GM23338 (cell line): ENCODE results near the gene IQGAP2. TPM values are rescaled to one million over a fixed set of nuclear protein-coding genes. Genes with fewer than 3 reads are reported as not detected.

Experiments
- ATAC-seq: fragments of 200-7000 bp; cut with Tn5 transposase; 3 replicates; pipeline ENCODE4 v1.9.1; 2020
- DNase-seq: peaks from one replicate; pipeline ENCODE4 v3.0.0-alpha.2; 2015; ENCODE audit warnings: low spot score
- H2AFZ ChIP-seq: fragments of 200-600 bp; sonication (generic); 2 replicates; pipeline ENCODE4 v1.8.0; 2016; ENCODE audit warnings: antibody characterized with exemption, mild to moderate bottlenecking, moderate library complexity
- H3F3A ChIP-seq: fragments of 200-600 bp; sonication (generic); replicated peaks from 2 replicates; pipeline ENCODE4 v1.8.0; 2017; ENCODE audit warnings: antibody characterized with exemption, mixed run types, low read depth
- H3K27ac ChIP-seq: fragments of 200-600 bp; sonication (generic); 2 replicates; pipeline ENCODE4 v1.6.1; 2016; ENCODE audit warnings: low read depth
- H3K27me3 ChIP-seq: fragments of 200-600 bp; sonication (generic); 2 replicates; pipeline ENCODE4 v1.8.0; 2016; ENCODE audit warnings: mild to moderate bottlenecking, mixed run types, moderate library complexity; ENCODE audit not compliant: insufficient read depth
- H3K36me3 ChIP-seq: fragments of 200-600 bp; sonication (generic); 2 replicates; pipeline ENCODE4 v1.8.0; 2016; ENCODE audit warnings: mild to moderate bottlenecking; ENCODE audit not compliant: insufficient read depth
- H3K4me1 ChIP-seq: fragments of 200-600 bp; sonication (generic); 2 replicates; pipeline ENCODE4 v1.8.0; 2016; ENCODE audit warnings: mild to moderate bottlenecking, moderate library complexity; ENCODE audit not compliant: insufficient read depth
- H3K4me2 ChIP-seq: fragments of 200-600 bp; sonication (generic); 2 replicates; pipeline ENCODE4 v1.7.1; 2017; ENCODE audit warnings: mixed run types
- H3K4me3 ChIP-seq: fragments of 200-600 bp; sonication (generic); 2 replicates; pipeline ENCODE4 v1.6.1; 2016; ENCODE audit warnings: mixed run types
- H3K79me2 ChIP-seq: fragments of 200-600 bp; sonication (generic); replicated peaks from 2 replicates; pipeline ENCODE4 v1.8.0; 2017; ENCODE audit warnings: mild to moderate bottlenecking; ENCODE audit not compliant: insufficient read depth
- H3K9me2 ChIP-seq: fragments of 200-600 bp; sonication (generic); 2 replicates; pipeline ENCODE4 v1.8.0; 2017; ENCODE audit not compliant: insufficient read depth
- H4K20me1 ChIP-seq: fragments of 200-600 bp; sonication (generic); replicated peaks from 2 replicates; pipeline ENCODE4 v1.8.0; 2017; ENCODE audit warnings: mild to moderate bottlenecking; ENCODE audit not compliant: insufficient read depth
- H3K27ac Mint-ChIP-seq: 2 replicates; pipeline ENCODE4 v1.8.0; 2020; ENCODE audit warnings: inconsistent platforms, mild to moderate bottlenecking, moderate library complexity, mixed read lengths
- H3K27me3 Mint-ChIP-seq: 3 replicates; pipeline ENCODE4 v1.8.0; 2022; ENCODE audit warnings: low read depth, mild to moderate bottlenecking, moderate library complexity, mixed read lengths, inconsistent platforms; ENCODE audit not compliant: insufficient read depth, poor library complexity
- H3K36me3 Mint-ChIP-seq: 3 replicates; pipeline ENCODE4 v1.8.0; 2021; ENCODE audit warnings: low read depth, mild to moderate bottlenecking, inconsistent platforms, moderate library complexity, mixed read lengths
- H3K4me1 Mint-ChIP-seq: 3 replicates; pipeline ENCODE4 v1.8.0; 2020; ENCODE audit warnings: mild to moderate bottlenecking, inconsistent platforms, mixed read lengths
- H3K4me3 Mint-ChIP-seq: 3 replicates; pipeline ENCODE4 v1.8.0; 2021; ENCODE audit warnings: moderate library complexity, mild to moderate bottlenecking, inconsistent platforms, mixed read lengths
- H3K9me3 Mint-ChIP-seq: 3 replicates; pipeline ENCODE4 v1.8.0; 2020; ENCODE audit warnings: moderate library complexity, mild to moderate bottlenecking, inconsistent platforms, mixed read lengths
- CREB1 ChIP-seq: fragments of 250-450 bp; sonication (Bioruptor Pico); IDR thresholded peaks from 2 replicates; pipeline ENCODE4 v1.5.0; 2020; ENCODE audit warnings: low read depth, mild to moderate bottlenecking, moderate library complexity
- CTCF ChIP-seq, 2 experiments: fragments of 200-600 bp in 1 of 2; sonication (generic) in 1 of 2; conservative IDR thresholded peaks; 2 replicates each; pipeline versions ENCODE4 v1.5.1 to v1.6.1; 2016 to 2017; ENCODE audit warnings: antibody characterized with exemption in 2 of 2, low read depth in 2 of 2, mild to moderate bottlenecking in 2 of 2, moderate library complexity in 1 of 2
- ETS1 ChIP-seq: IDR thresholded peaks from 2 replicates; pipeline ENCODE4 v1.6.1; 2016; ENCODE audit warnings: antibody characterized with exemption
- EZH2 ChIP-seq: fragments of 200-600 bp; sonication (generic); IDR thresholded peaks from one replicate; pipeline ENCODE4 v1.8.0; 2017; ENCODE audit warnings: antibody characterized with exemption, mild to moderate bottlenecking, low read depth; ENCODE audit not compliant: unreplicated experiment
- EZH2phosphoT487 ChIP-seq: fragments of 200-600 bp; sonication (generic); IDR thresholded peaks from one replicate; pipeline ENCODE4 v1.8.1; 2018; ENCODE audit warnings: antibody characterized with exemption; ENCODE audit not compliant: unreplicated experiment
- JUNB ChIP-seq: IDR thresholded peaks from one replicate; pipeline ENCODE4 v1.6.1; 2016; ENCODE audit warnings: antibody characterized with exemption; ENCODE audit not compliant: unreplicated experiment
- NANOG ChIP-seq: IDR thresholded peaks from 2 replicates; pipeline ENCODE4 v1.6.1; 2016; ENCODE audit warnings: antibody characterized with exemption, borderline replicate concordance
- POLR2AphosphoS5 ChIP-seq: IDR thresholded peaks from 2 replicates; pipeline ENCODE4 v1.6.1; 2016; ENCODE audit warnings: antibody characterized with exemption, low read depth
- REST ChIP-seq: IDR thresholded peaks from one replicate; pipeline ENCODE4 v1.6.1; 2018; ENCODE audit warnings: antibody characterized with exemption; ENCODE audit not compliant: unreplicated experiment
- STAT1 ChIP-seq: IDR thresholded peaks from one replicate; pipeline ENCODE4 v1.6.1; 2016; ENCODE audit warnings: antibody characterized with exemption; ENCODE audit not compliant: unreplicated experiment
- ZNF114 ChIP-seq: fragments of 250-450 bp; sonication (Bioruptor Pico); IDR thresholded peaks from 2 replicates; pipeline ENCODE4 v1.5.0; 2020; ENCODE audit warnings: mild to moderate bottlenecking, moderate library complexity
- ZNF331 ChIP-seq: fragments of 250-450 bp; sonication (Bioruptor Pico); IDR thresholded peaks from 2 replicates; pipeline ENCODE4 v1.5.0; 2020; ENCODE audit warnings: low read depth, mild to moderate bottlenecking, moderate library complexity
- ZNF462 ChIP-seq: fragments of 250-450 bp; sonication (Bioruptor Pico); IDR thresholded peaks from 2 replicates; pipeline ENCODE4 v1.5.0; 2020; ENCODE audit warnings: mild to moderate bottlenecking, moderate library complexity
- polyA plus RNA-seq: library from polyadenylated mRNA; unstranded; fragments of >200 nt; fragmentation: Nextera tagmentation; extraction: Ambion mirVana; gene quantifications from 2 replicates; pipeline ENCODE4 v1.2.1, GENCODE V29; 2016
- total RNA-seq: library from RNA; depleted of rRNA; stranded (reverse); fragments of >200 nt; shearing (Covaris generic); gene quantifications from 2 replicates; pipeline ENCODE4 v1.2.3, GENCODE V29; 2014

IQGAP2 gene
- total and polyA plus RNA-seq, 2 experiments from 2014 or later = 60.0 to 86.5 TPM

GRCh38 chr5:76468635-76469425 is 65.7 kb downstream of the IQGAP2 start:
- Histone ChIP-seq H3K27ac (no peak overlapping the region), H3K4me3 (no peak overlapping the region)

More at GRCh38 chr5:76468635-76469425, 65.7 kb downstream of the IQGAP2 start:
- peaks cover 4% of the 10 kb centered on the region for H3K4me1 Mint-ChIP-seq
- H3K27me3 Mint-ChIP-seq = no peaks in the 10 kb centered on the region
- Histone ChIP-seq H3F3A (no peaks in the 10 kb centered on the region), H3K79me2 (no peaks in the 10 kb centered on the region; the same call in 1 of the 2 replicates), H3K4me2 (no peak overlapping the region), H3K9me2 (no peaks in the 10 kb centered on the region), H3K36me3 (no peaks in the 10 kb centered on the region), H2AFZ (no peak overlapping the region), H4K20me1 (no peaks in the 10 kb centered on the region), H3K27me3 (no peaks in the 10 kb centered on the region), H3K4me1 (peaks cover 7% of the 10 kb centered on the region; the same call in 1 of the 2 replicates)
- DNase-seq = no peak
- no peak for ATAC-seq
- H3K9me3 Mint-ChIP-seq = peaks cover 18% of the 10 kb centered on the region
- no peak overlapping the region for H3K4me3 Mint-ChIP-seq
- H3K36me3 Mint-ChIP-seq = peaks cover 26% of the 10 kb centered on the region
- TF ChIP-seq ETS1 = no peak
- TF ChIP-seq EZH2phosphoT487 = no peak
- no peak for TF ChIP-seq CTCF (conservative IDR thresholded peaks at IDR 0.05; ENCODE audit: low read depth in 2 of 2)
- TF ChIP-seq NANOG = no peak
- no peak for TF ChIP-seq ZNF462 (CRISPR knock-in tag)
- no peak for TF ChIP-seq EZH2
- no peak for TF ChIP-seq ZNF331
- TF ChIP-seq JUNB = no peak
- TF ChIP-seq STAT1 = no peak
- TF ChIP-seq ZNF114 = no peak
- TF ChIP-seq REST = no peak
- TF ChIP-seq CREB1 = no peak
- TF ChIP-seq POLR2AphosphoS5 = no peak
- H3K27ac Mint-ChIP-seq = no peak overlapping the region
